Left ventricle myocardium superior (tissue), 1 donor: ENCODE results near the gene TNIK. TPM values are rescaled to one million over a fixed set of nuclear protein-coding genes. Genes with fewer than 3 reads are reported as not detected.

Experiments used
- ATAC-seq: fragments of 200-7000 bp; cut with Tn5 transposase; one replicate; pipeline ENCODE4 v1.9.1; 2020; ENCODE audit warnings: mild to moderate bottlenecking, moderate library complexity
- DNase-seq: peaks from one replicate; pipeline ENCODE4 v3.0.0-alpha.2; 2020
- intact Hi-C: fragments of 100-400 bp; cut with micrococcal nuclease; formaldehyde crosslinking; loops from one replicate; pipeline ENCODE4 v1.11.0; 2022
- total RNA-seq: library from RNA; stranded (reverse); fragmentation: NEBNext Ultra II Directional; extraction: Animal tissue kit (Norgen Biotek cat#: 25700); gene quantifications from one replicate; pipeline ENCODE4 v1.2.1, GENCODE V29; 2021
- donor health status: DM: no; HTN: yes; CAD: no; lungs with severe emphysema.

TNIK gene
- total RNA-seq, 1 donor from 2014 or later = 32.7 TPM

DNA sequence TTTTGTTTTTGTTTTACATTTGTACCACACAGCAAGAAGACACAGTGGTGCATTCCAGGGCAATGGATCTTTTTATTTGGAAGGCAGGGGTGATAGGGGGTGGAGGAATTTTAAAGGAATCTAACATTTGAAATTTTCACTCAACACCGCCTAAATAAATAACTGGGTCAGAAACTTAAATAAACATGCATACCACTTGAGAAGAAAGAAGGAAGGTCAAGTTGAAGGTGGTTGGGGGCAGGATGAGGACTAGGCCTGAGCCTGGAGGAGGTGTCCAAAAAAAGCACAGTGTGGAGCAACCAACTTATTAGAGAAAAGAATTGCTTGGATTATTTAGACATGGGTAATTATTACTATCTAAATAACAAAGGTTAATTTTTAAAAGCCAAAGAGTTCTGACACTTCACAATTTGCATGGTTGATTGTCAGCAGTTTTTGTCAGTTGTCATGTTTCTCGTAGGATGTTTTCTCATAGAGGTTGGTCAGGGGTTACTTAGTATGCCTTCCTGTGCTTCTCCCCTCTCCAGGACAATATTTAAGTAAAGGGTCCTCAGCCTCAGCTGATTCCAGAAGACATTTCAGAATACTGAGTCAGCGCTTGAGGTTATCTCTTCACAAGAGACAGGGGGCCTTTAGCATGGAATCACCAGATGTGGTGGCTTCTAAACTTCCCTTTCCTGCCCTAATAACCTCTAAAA is 260.0 kb downstream of the TNIK start:
- intact Hi-C loops = no loop called here
- DNase-seq (no peak), ATAC-seq (no peak)

DNA sequence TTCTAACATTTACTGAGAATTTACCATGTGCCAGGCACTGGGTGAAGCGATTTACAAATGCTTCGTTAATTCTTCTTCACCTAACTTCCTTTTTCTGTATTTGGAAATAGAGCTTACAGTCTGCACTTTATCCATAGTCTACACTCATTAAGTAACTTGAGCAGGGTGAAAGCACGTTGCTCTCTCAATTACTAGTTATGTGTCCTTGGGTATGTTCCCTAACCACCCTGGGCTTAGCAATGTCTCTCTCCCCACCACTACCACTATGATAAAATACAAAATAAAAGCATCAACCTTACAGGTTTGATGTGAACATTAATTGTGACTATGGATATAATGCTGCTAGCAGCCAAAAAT is 260.8 kb downstream of the TNIK start:
- DNase-seq (no peak), ATAC-seq (no peak)
- intact Hi-C loops = no loop called here

DNA sequence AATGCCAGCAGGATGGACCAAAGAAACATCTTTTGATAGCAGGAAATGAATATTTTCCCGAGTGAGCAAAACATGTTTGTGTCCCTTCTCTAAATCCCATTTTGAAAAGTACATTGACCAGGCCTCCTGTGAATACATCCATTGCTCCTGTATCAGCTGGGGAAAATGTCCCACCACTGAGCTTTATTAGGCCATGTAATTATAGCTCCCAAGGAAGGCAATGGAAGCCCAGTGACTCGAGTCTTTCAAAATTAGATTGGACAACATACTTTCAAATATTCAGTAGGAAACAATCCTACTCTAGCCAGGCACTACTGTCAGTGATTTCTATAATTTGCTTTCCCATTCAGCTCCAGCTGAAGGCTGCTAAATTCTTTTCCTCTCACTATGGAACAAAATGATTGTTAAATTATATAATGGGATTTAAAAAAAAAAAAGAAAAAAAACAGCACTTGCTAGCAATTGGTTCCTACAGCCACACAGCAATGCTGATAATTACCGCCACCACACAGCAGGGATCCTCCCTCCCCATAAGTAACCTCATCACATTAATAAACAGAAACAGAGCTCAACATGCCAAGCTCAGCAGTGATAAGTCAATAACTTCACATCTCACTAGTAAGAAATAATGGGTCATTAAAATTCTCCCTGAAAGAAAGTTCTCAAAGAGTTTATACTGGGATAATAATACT is 261.3 kb downstream of the TNIK start:
- DNase-seq = no peak
- intact Hi-C loops = no loop called here
- peak; percentile 23 for ATAC-seq

DNA sequence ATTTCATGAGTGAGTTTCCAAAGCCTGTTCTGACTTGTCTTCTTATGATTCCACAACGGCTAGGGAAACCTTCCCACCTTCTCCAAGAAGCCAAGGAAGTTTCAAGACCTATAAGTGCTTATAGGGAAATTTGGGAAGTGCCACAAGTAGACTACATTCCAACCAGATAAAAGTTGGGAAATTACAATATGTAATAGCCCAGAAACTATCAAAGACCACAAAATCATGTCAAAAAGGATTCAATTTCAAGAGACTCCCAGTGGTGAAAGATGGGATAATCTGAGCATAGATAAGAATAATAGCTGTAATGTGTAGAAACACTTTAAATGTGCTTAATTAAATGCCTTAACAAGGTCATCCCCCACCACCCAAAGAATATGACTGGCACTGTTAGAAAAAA is 264.5 kb downstream of the TNIK start:
- DNase-seq (no peak), ATAC-seq (no peak)
- intact Hi-C loops = no loop called here

DNA sequence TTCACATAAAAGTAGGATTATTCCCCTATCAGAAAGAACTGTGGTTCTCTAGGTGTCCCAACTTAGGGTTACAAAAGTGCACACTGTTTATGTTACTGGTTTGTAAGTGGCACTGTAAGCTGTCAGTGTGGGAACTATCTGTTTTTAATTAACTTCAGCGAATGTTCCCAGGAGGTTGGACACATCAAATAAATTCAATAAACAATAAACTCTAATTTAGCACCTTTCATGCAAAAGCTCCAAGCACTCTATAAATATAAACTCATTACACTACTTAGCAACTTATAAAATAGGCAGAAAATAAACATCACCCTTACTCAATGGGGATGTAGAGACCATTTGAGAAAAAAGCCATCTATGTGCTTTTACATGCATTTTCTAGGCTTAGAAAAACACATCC is 265.2 kb downstream of the TNIK start:
- intact Hi-C loops = no loop called here
- ATAC-seq (no peak), DNase-seq (no peak)

DNA sequence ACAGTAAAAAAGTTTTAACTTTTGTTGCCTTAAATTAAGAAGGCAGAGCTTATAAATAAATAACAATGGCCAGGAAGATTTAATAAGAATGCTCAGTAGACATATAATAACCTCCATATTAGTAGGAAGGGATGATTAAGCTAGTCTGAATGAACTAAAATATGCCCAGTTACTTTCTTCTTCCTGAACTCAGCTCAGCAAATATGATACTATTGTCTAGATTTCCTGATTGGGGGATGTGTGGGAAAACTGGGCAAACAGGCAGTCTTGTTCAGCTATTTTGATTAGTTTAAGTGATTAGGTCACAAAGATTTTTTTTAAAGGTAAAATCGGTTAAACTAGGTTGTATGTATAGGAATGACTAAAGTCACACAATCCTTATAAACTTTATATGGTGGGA is 266.5 kb downstream of the TNIK start:
- intact Hi-C loops = no loop called here
- no peak for ATAC-seq

DNA sequence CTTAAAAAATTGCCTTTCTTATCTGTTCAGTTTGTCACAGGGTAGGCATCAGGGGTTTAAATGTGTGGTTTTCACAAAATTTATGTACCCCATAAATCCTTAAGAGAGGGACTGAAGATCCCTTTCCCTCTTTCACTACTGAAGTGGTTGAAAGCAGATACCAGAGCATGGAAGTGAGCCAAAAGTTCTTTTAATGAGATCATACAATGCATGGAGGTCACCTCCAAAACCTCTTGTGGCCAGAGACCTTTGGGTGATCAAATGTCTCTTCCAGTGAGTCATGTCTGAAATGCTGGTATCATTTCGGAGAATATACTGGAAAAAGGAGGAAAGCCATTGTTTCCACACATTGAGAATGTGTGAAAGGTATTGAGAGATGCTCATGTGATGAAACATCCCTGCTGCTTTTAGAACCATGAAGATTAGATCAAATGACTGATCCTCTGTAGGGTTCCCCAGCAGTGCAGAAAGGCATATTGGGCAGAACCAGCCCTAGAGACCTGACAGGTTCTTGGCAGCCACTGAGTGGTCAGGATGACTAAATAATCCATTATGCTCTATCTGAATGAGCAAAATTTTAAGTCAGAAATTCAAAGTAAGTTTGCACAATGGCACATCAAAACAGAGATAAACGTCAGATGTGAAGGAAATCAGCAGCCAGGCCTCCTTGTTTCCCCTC is 267.9 kb downstream of the TNIK start:
- intact Hi-C loops = no loop called here
- DNase-seq (no peak), ATAC-seq (no peak)

More for the DNA sequence above, 266.5 kb downstream of the TNIK start:
- DNase-seq = no peak

DNA sequence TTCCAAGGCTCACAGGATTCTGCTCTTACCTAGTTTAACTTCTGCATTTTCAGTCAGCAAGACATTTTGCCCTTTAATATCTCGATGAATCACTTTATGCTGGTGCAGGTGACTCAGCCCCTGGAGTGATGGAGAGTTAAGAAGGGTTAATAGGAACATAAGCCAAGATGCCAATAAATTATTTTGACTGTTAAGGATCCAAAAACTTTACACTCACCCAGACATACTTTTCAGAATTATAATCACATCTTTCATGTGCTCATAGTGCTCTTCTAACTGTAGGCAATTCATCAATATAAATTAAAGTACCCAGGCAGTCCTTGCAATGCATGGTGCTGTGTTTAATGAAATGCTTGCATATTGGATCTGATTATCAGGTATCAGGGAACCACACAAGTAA is 269.5 kb downstream of the TNIK start:
- ATAC-seq (no peak), DNase-seq (no peak)
- intact Hi-C loops = no loop called here

DNA sequence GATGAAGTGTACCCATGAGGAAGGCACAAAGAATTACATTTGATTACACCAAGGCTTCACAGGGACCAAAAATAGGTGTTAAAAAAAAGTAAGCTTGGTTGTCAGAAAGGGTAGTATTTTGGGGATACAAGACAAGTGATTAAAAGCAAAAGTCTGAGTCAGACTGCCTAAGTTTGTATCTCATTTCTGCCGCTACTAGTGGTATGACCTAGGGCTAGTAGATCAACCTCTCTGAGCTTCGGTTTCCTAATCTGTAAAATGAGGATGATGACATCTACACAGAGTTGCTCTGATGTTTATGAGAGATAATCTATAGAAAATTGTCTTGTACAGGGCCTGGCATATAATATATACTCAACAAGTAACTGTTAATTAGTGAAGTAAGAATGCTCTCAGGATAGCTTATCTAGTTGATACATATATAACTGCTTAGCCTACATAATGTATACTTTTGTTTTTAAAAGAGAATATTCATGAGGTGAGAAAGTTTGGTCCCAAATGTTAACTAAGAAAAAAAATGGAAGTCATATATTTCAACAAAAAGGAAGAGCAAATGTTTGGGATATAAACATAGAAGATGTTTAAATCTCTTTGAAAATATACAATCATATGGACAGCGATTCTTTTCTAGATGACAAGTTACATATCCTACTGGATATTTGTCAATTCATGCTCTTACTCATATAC is 270.7 kb downstream of the TNIK start:
- no peak for DNase-seq
- intact Hi-C loops = loop anchor here (10.0 kb wide), 1 partner anchor 125 kb away; no protein-coding TSS in a partner anchor

DNA sequence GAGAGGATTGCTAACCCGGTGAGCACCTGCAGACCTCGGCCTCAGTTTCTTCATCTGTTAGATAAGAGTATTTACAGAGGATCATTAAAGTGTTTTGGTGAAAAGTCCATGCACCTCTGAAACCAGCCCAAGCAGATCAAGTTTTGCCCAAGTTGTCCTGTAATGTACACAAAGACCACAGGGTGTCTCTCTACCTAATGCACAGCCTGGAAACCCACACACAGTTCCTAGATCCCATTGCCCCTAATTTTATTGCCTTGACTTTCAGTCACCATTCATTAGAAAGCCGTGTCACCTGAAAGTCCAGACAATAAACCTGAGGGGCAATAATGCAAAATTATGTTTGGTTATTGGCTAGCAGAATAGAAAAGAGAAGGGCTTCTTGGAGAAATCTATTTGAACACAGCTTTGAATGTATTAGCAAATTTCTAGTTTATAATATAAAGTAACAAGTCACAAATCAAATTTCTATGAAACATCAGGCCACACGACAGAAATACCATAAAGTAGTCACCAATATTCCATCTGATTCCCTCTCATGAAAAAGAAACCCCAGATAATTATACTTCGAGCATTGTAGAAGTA is 272.4 kb downstream of the TNIK start:
- DNase-seq = no peak
- ATAC-seq = peak; percentile 74
- intact Hi-C loops = loop anchor here (10.0 kb wide), 1 partner anchor 127 kb away; no protein-coding TSS in a partner anchor

More for the DNA sequence above, 270.7 kb downstream of the TNIK start:
- no peak for ATAC-seq

DNA sequence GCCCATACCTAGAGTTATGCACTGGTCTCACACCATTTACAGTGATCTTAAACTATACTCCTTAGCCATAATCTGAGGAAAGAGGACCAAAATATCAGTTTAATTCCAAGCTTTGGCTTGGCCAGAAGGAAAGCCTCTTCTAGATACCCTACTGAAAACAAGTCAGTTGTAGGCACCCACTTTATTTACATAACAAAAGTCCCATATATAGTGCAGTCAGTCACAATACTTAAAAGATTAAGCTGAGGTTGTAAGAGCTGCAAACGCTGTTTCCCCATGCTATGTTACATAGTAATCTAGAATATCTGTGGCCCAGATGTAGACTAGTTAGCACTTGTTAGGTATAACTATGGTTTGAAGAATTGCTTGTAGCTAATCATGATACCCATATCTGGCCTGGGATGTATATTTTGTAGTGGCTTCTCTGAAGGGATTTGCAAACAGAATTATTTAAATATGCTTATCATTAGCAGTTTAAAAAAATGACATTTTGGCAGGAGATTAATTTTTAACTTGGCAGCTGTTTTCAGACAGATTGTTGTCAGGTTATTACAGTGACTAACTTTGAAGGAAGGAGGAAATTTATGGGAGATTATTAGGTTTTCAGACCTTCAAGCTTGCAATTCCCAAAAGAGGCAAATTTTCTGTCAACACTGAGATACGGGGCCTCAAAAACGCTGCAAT is 273.2 kb downstream of the TNIK start:
- no peak for ATAC-seq
- intact Hi-C loops = loop anchor here (10.0 kb wide), 1 partner anchor 128 kb away; no protein-coding TSS in a partner anchor
- DNase-seq = no peak

DNA sequence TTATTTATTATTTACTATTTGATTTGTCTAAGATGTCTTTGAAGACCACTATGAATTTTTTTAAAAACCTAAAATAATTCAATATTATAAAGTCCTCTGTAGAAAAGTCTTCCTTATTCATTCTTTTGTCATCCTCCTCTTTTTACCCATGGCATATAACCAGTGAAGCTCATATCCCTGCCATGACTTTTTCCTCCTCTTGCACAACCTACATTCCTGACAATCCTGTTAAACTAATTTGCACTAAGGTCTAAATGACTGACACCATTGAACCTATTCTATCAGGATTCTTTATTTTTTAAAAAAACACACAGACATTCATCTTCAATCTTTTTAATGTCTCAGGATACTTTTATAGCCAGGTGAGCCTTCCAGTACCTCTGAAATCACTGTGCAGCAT is 273.8 kb downstream of the TNIK start:
- intact Hi-C loops = loop anchor here (10.0 kb wide), 1 partner anchor 128 kb away; no protein-coding TSS in a partner anchor
- DNase-seq = no peak
- peak; percentile 34 for ATAC-seq

DNA sequence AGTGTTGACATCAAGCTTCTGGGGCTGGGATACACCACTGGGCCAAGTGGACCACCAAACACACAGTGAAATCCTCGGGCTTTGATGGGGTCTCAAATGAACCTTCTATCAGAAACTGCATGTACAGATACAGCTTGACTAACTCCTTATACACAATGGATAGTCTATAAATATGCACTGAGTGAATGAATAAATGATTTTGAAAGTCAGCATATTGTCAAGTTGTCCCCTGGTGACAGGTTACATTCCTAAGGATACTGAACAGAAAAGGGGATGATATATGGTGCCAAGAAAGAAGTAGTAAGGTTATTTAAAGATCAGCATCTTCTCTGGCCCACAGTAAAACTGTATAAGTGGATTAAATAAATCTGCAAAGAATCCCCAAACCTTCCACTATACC is 274.2 kb downstream of the TNIK start:
- DNase-seq (no peak), ATAC-seq (no peak)
- intact Hi-C loops = loop anchor here (10.0 kb wide), 1 partner anchor 129 kb away; no protein-coding TSS in a partner anchor

DNA sequence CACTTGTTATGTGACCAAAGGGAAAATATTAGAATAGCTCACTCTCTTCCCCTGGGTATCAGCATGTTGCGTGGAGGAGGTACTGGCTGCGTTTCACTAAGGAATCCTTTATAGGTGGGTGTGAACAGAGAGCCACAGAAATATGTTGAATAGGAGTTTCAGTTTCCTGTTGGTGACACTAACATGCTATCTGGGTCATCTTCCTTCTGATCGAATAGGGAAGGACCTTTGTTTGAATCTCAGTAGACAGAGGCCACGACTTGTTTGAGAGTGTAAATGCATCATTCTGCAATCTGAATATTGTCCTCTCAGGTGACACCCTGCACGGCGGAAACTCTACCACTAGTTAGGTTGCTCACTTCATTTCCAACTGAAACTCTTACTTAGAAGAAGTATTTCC is 275.8 kb downstream of the TNIK start:
- intact Hi-C loops = loop anchor here (10.0 kb wide), 1 partner anchor 130 kb away; no protein-coding TSS in a partner anchor
- no peak for DNase-seq
- ATAC-seq = no peak

DNA sequence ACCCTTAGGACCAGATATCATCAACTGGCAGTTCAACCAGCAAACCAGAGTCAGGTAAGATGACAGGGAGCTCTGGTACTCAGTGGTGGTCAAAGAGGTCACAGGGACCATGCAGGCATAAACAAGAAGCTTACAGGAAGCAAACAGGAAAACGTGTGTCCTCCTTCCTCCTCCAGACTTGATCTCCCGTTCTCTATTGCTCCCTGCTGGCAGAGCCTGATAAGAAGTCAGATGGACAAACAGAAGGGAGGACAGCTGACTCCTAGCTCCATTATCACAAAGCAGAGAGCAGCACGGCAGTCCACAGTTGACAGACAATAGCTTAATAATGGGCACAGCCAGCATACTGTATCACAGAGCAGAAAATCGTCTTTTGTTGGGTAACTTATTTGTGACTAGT is 277.2 kb downstream of the TNIK start:
- DNase-seq (no peak), ATAC-seq (no peak)
- intact Hi-C loops = loop anchor here (10.0 kb wide), 1 partner anchor 132 kb away; no protein-coding TSS in a partner anchor

DNA sequence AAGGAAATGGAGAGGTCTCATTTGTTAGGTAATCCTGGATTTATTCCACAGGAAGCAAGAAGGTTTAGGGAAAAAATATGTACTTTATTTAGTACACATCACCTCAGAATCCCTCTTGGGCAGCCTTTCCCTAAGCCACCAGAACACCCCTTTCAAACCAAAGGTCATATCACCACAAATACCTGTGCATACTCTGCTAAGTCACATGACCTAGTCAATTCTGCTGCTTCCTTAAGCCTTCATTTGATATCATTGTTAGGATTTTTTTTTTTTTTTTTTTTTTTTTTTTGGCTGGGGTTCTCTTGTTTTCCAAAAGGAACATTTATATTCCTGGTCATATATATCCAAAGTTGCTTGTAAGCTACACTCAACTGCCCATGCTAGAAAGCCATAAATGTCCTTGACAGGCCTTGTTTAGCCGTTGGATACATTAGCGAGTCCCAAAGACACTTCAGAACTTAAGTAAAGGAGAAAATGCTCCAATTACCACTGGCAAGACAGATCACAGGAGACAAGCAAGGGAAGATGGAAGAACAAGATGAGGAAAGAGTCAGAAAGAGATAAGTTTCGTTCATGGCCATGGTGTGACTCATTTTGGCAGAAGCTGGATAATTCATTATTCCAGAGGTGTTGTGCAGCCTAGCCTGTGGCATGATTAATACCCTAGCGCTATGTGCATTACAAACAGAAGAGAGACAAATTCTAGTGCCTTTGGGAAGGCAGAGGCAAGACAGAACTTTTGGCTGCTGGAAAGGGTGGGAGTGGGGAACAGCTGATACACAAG is 278.1 kb downstream of the TNIK start:
- intact Hi-C loops = loop anchor here (10.0 kb wide), 1 partner anchor 133 kb away; no protein-coding TSS in a partner anchor
- ATAC-seq (no peak), DNase-seq (no peak)

DNA sequence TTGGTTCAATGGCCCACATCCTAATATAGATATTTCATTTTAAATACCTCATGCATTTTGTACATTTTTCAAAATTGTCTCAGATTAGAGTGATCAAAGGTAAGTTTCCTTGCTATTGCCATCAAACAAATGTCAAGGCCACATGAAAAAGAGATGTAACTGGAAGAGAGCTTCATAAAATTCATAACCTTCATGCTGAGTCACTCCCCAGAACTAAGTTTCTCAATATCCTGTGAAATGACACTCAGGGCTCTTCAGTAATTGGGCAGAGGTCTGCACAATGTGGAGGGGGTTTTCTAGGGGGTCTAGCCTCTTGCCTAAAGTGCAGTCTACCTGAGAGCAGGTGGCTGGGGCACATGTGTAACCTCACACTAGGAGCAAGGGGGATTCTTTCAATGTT is 281.5 kb downstream of the TNIK start:
- DNase-seq (no peak), ATAC-seq (no peak)
- intact Hi-C loops = no loop called here

DNA sequence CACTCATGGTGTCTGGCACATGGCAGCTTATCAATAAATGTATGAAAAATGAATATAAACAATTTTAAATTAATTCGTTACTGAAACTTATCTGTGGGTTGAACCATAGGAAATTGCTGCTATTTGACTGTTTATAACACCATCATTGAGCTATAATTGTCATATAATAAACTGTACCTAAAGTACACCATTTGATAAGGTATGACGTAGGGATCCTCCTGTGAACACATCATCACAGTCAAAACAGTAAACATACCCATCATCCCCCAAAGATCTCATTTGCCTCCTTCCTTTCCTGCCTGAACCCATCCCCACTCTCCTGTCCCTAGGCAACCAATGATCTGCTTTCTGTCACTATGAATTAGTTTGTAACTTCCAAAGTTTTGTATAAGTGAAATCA is 282.7 kb downstream of the TNIK start:
- DNase-seq (no peak), ATAC-seq (no peak)
- intact Hi-C loops = no loop called here
